ENCODE data around the gene HTR6.

The HTR6 gene

DNA sequence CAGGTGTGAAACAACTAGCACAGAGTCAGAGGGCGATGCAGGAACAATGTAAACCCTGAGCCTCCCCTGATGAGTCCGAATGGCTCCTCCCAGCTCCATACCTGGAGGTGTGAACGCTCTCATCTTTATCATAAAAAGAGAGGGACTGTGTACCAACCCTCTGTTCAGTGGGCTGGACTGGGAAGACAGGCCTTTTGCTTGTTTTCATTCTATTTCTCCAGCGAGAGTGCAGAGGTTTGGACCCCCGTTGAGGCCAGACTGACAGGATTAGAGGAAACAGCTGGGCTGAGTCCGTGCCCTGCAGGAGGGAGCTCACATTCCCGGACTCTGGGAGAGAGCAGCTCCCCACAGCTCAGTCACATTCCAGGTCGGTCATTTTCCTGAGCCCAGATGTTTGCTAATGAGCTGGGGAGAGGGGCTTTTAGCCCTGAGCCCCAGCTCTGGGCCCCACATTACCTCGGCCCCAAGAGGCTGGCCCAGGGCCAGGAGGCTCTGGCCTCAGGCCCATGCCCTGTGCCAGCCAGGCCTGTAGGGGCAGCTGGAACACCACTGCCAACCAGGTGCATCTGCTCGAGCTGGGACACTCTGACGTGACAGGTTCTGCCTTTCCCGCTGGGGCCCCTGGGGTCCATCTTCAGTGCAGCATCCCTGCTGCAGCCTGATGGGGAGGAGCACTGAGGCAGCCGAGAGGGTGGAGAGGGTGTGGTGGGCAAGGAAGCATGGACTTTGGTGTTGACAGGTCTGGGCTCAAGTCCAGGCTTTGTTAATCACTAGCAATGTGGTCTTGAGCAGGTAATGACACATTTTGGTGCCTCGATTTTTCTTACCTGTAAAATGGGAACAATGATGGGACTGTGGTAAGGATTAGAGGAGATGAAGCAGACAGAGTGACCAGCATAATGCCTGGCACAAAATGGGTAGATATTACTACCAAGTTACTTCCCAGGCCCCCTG lies 24.0 kb upstream of the HTR6 start:
- Histone ChIP-seq H3K9ac (ENCODE audit: low read depth, low read length, poor library complexity, severe bottlenecking) (no peak overlapping the region), H4K20me1 (ENCODE audit: insufficient read depth, low read length, poor library complexity, severe bottlenecking) (no peaks in the 10 kb centered on the region), H3F3A (ENCODE audit: low read depth) (no peaks in the 10 kb centered on the region), H3K36me3 (ENCODE audit: insufficient read depth, low read length) (no peaks in the 10 kb centered on the region), H3K4me3 (ENCODE audit: low read length, poor library complexity, severe bottlenecking) (no peak overlapping the region), H3K9me2 (replicated peaks; ENCODE audit: low read depth, low read length) (no peaks in the 10 kb centered on the region), H3K4me1 (ENCODE audit: insufficient read depth, low read length, poor library complexity, severe bottlenecking) (no peaks in the 10 kb centered on the region), H2AFZ (ENCODE audit: low read length) (no peak overlapping the region), H3K79me2 (ENCODE audit: insufficient read depth, low read length) (no peaks in the 10 kb centered on the region), H3K4me2 (ENCODE audit: low read depth, low read length, poor library complexity, severe bottlenecking) (no peak overlapping the region), H3K9me3 (ENCODE audit: insufficient read depth, low read depth, low read length) (no peaks in the 10 kb centered on the region), H3K27me3 (ENCODE audit: insufficient read depth, low read length, poor library complexity, severe bottlenecking) (no peaks in the 10 kb centered on the region)
- TF ChIP-seq EZH2phosphoT487 (IDR thresholded peaks at IDR 0.05; ENCODE audit: borderline replicate concordance) = no peak
- TF ChIP-seq, protein P1, sequence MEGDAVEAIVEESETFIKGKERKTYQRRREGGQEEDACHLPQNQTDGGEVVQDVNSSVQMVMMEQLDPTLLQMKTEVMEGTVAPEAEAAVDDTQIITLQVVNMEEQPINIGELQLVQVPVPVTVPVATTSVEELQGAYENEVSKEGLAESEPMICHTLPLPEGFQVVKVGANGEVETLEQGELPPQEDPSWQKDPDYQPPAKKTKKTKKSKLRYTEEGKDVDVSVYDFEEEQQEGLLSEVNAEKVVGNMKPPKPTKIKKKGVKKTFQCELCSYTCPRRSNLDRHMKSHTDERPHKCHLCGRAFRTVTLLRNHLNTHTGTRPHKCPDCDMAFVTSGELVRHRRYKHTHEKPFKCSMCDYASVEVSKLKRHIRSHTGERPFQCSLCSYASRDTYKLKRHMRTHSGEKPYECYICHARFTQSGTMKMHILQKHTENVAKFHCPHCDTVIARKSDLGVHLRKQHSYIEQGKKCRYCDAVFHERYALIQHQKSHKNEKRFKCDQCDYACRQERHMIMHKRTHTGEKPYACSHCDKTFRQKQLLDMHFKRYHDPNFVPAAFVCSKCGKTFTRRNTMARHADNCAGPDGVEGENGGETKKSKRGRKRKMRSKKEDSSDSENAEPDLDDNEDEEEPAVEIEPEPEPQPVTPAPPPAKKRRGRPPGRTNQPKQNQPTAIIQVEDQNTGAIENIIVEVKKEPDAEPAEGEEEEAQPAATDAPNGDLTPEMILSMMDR (conservative IDR thresholded peaks at IDR 0.05; ENCODE audit: low read length) = no peak

DNA sequence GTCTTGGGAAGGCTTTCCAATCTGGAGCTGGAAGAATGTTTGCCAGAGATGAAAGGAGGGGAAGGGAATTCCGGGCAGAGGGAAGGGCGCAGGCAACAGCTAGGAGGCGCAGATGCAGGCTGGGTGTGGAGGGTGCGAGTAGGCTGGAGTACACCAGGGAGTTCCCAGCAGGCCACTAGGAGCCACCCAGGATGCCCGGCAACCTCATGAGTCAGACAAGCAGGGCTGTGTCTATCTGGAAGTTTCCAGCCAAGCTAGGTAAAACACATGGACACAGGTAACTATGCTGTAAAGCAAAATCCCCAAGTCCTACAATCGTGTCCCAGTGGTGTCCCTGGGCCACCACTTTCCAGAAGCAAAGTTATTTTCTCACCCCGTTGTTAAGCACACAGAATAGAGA lies 21.6 kb upstream of the HTR6 start:
- no peak overlapping the region for H3K4me2 ChIP-seq (ENCODE audit: low read depth, low read length, poor library complexity, severe bottlenecking)
- H3K9me3 ChIP-seq (ENCODE audit: insufficient read depth, low read depth, low read length) = no peaks in the 10 kb centered on the region
- no peaks in the 10 kb centered on the region for H4K20me1 ChIP-seq (ENCODE audit: insufficient read depth, low read length, poor library complexity, severe bottlenecking)
- no peaks in the 10 kb centered on the region for H3K4me1 ChIP-seq (ENCODE audit: insufficient read depth, low read length, poor library complexity, severe bottlenecking)
- H3K27me3 ChIP-seq (ENCODE audit: insufficient read depth, low read length, poor library complexity, severe bottlenecking) = no peaks in the 10 kb centered on the region
- H3K36me3 ChIP-seq (ENCODE audit: insufficient read depth, low read length) = no peaks in the 10 kb centered on the region
- H3K9me2 ChIP-seq (replicated peaks; ENCODE audit: low read depth, low read length) = no peaks in the 10 kb centered on the region
- H3K9ac ChIP-seq (ENCODE audit: low read depth, low read length, poor library complexity, severe bottlenecking) = no peak overlapping the region
- H3K79me2 ChIP-seq (ENCODE audit: insufficient read depth, low read length) = no peaks in the 10 kb centered on the region
- TF ChIP-seq, protein P1 (conservative IDR thresholded peaks at IDR 0.05; ENCODE audit: low read length) = no peak
- TF ChIP-seq EZH2phosphoT487 (IDR thresholded peaks at IDR 0.05; ENCODE audit: borderline replicate concordance) = no peak
- H3K4me3 ChIP-seq (ENCODE audit: low read length, poor library complexity, severe bottlenecking) = no peak overlapping the region
- H2AFZ ChIP-seq (ENCODE audit: low read length) = no peak overlapping the region
- H3F3A ChIP-seq (ENCODE audit: low read depth) = no peaks in the 10 kb centered on the region

DNA sequence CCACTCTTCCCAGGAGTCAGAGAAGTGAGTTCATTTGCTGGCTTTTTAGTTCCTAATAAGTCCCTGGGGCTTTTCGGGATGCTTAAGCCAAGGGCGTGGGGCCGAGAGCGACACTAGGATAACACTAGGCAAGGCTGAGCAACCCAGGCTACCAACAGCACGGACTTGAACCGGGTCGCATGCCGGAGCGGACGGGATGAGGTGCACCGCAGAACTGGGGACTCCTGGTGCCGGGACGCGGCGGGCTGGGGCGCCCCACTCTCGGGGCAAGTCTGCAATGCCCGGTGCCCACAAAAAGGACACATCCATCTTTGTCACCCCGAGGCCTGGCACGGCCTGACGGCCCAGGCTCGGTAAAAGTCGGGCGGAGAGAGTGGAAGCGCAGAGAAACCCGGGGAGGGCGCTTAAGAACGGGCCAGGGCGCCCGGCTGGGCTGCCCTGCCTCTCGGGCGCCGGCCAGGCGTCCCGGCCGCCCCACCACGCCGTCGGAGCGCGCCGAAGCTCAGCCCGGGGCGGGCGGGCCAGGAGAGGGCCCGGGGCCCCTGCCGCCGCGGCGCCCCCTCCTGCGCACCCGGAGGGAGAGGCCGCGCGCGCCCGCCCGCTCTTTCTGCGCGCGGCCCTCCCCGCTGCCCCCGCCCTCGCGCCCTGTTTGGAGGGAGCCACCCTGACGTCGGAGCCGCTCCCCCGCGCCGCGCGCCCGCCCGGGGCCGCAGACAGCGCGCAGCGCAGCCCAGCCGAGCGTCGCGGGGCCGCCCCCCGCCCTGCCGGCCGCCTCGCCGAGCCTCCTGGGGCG lies 20.9 kb upstream of the HTR6 start, which contains the start of gene NBL1:
Gene NBL1 (plus strand): TSS at position 710 of the 793 bp plus-strand sequence. CDS start 10,720 bp downstream, outside the sequence.
- Histone ChIP-seq H3K79me2 (ENCODE audit: insufficient read depth, low read length) (no peaks in the 10 kb centered on the region), H3K36me3 (ENCODE audit: insufficient read depth, low read length) (no peaks in the 10 kb centered on the region), H3K9ac (ENCODE audit: low read depth, low read length, poor library complexity, severe bottlenecking) (no peak within 1 kb of the TSS), H3K4me1 (ENCODE audit: insufficient read depth, low read length, poor library complexity, severe bottlenecking) (no peaks in the 10 kb centered on the region), H3K9me2 (replicated peaks; ENCODE audit: low read depth, low read length) (no peaks in the 10 kb centered on the region), H3F3A (ENCODE audit: low read depth) (no peaks in the 10 kb centered on the region), H3K9me3 (ENCODE audit: insufficient read depth, low read depth, low read length) (no peaks in the 10 kb centered on the region), H3K4me2 (ENCODE audit: low read depth, low read length, poor library complexity, severe bottlenecking) (no peak within 1 kb of the TSS), H4K20me1 (ENCODE audit: insufficient read depth, low read length, poor library complexity, severe bottlenecking) (no peaks in the 10 kb centered on the region), H2AFZ (ENCODE audit: low read length) (no peak within 1 kb of the TSS), H3K27me3 (ENCODE audit: insufficient read depth, low read length, poor library complexity, severe bottlenecking) (no peaks in the 10 kb centered on the region), H3K4me3 (ENCODE audit: low read length, poor library complexity, severe bottlenecking) (no peak within 1 kb of the TSS)
- TF ChIP-seq EZH2phosphoT487 (IDR thresholded peaks at IDR 0.05; ENCODE audit: borderline replicate concordance) = no peak
- TF ChIP-seq, protein P1 (conservative IDR thresholded peaks at IDR 0.05; ENCODE audit: low read length) = no peak

Data from Loucy (cell line).